ENCODE data around the gene BRSK1.

BRSK1 gene

GRCh38 chr19:55355213-55355821, 71.5 kb downstream of the BRSK1 start:
- peak; percentile 41 for FAIRE-seq

GRCh38 chr19:55358493-55358892, 74.7 kb downstream of the BRSK1 start:
- FAIRE-seq = no peak

DNA sequence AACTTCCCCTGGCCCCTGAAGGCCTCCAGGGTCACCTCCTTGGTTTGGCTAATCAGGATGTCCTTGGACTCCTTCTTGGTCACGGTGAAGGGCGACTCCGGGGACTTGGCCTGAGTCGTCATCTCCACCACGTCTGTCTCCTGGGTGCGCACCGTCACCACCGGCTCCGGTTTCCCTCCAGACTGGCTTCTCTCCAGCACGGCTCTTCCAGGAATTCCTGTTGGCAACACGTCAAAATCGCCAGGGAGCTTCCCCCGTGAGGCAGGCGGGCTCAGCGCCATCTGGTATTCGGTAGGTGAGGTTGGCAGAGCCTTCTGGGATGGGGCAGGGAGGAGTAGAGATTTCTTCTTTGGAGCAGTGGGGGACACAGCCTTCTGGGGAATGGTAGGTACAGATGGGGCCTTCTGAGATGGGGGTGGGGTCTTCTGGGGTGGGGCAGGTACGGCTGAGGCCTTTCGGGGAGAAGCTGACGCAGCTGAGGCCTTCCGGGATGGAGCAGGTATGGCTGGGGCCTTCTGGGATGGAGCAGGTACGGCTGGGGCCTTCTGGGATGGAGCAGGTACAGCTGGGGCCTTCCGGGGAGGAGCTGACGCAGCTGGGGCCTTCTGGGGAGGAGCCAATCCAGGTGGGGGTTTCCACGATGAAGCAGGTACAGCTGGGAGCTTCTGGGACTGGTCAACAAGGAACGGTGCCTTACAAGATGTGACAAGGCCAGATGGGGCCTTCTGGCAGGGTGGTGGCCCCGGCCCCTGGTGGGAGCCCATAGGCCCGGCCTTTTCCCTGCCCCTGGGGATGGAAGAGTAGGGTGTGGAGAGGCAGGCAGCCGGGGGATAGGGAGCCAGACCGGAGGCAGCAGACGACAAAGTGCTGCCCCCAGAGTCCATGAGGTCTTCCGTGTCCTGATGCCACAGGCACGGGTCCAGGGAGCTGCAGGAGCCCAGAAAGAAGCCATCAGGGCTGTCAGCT, 75.4 kb downstream of the BRSK1 start:
- FAIRE-seq = no peak

- no peak for FAIRE-seq
These were observed 77.1 kb downstream of the BRSK1 start for GRCh38 chr19:55360902-55361301.
